GM21825 (cell line): ENCODE measurements around the gene FATE1.

Experiments used
- ATAC-seq: cut with Tn5 transposase; IDR thresholded peaks from one replicate; pipeline ENCODE4 v1.9.1; 2021; ENCODE audit warnings: mild to moderate bottlenecking, moderate library complexity; ENCODE audit not compliant: unreplicated experiment

FATE1 gene

DNA sequence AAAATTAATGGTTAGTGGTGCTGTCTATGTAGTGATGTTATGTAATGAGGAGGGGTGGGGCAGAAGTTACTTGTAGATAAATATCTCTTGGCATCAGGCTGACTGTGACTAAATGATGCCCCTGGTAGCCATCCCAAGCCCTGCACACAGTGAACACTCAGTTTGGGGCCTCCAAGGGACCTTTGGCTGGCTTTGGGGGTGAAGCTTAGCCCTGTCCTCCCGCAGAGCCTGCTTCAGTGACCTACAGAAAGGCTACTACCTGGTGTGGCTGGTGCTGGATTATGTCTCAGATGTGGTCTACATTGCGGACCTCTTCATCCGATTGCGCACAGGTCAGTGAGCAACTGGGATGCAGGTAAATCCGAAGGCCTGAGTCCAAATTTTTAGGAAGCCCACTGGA lies 26.5 kb downstream of the FATE1 start:
- no peak for ATAC-seq

GRCh38 chrX:151743651-151744470 lies 28.0 kb downstream of the FATE1 start:
- no peak for ATAC-seq

- ATAC-seq, result no peak
These were observed 29.8 kb downstream of the FATE1 start for GRCh38 chrX:151745651-151746050.

DNA sequence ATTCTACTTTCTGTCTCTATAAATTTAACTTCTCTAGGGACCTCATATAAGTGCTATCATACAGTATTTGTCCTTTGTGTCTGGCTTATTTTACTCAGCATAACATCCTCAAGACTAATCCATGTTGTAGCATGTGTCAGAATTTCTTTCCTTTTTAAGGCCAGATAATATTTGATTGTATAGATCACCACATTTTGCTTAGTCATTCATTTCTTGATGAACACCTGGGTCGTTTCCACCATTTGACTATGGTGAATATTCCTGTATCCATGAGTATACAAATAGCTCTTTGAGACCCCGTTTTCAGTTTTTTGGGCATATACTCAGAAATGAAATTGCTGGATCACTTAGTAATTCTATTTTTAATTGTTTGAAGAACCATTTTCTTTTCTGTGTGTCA lies 30.7 kb downstream of the FATE1 start:
- no peak for ATAC-seq

GRCh38 chrX:151750511-151750910 lies 34.7 kb downstream of the FATE1 start:
- no peak for ATAC-seq

DNA sequence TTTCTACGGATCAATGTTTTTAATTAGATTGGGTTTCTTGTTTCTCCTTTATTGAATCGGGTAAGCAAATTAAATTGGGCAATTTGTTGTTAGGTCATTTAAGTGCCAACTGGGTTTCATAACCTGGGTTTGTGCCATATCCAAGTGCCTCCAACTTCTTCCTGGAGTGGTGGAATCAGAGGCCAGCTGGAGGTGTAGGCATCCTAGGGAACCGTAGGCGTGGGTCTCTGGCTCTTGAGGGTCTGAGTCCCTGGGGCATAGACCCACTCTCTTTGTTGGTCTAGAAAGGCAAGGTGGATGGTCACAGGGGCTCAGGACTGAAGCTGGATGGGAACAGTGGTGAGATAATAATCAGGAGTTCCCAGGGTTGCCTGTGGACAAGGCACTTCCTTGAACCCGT lies 37.0 kb downstream of the FATE1 start:
- no peak for ATAC-seq

DNA sequence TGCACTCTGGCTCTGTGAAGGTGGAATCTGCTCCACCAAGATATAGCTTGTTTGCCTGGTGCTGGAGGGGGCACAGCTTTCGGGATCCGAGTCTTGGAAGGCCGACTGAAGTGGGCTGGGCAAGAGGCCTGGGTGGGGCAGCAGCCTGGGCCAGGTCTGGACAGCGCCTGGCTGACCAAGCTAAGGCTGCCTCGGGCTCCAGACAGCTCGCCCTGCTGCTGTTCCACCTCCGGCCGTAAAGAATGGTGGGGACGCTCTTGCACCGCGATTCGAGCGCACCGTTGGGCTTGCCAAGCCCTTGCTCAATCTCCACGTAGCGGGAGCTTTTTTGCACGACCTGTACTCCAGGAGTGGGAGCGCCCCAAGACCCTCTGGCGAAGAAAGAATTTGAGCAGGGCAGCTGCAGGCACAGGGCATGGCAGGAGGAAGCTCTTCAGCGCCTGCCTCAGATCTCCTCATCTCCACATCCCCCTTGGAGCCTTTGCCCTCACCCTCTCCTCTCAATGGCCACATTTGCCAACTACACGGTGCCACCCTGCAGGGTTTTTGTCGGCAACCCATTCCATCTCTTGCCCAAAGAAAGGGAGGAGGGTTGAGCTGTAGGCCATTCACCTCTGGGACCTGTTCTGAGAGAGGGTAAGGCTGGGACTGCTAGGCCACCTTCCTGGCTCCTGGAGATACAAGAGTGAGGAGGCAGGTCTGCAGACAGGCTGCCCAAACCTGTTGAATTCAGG lies 37.6 kb downstream of the FATE1 start:
- peak; percentile 77 for ATAC-seq

DNA sequence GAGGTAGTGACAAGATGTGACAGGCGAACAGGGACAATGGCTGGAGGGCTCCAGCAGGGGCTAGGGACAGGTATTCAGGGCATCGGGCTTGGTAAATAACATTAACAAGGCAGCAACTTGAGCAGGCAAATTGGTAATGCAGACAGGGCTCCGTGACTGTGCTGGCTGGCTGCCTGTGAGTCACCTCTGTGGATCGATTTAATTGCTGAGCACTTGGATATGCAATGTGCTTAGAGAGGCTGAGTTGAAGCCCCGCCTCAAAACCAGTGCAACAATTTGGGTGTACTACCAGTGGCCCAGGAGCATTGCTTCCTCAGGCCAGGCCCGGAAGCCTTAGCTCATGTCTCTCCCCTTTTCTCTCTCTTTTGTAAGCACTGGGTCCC lies 38.2 kb downstream of the FATE1 start:
- ATAC-seq, result no peak

GRCh38 chrX:151754641-151755215 lies 38.9 kb downstream of the FATE1 start:
- ATAC-seq, result no peak

DNA sequence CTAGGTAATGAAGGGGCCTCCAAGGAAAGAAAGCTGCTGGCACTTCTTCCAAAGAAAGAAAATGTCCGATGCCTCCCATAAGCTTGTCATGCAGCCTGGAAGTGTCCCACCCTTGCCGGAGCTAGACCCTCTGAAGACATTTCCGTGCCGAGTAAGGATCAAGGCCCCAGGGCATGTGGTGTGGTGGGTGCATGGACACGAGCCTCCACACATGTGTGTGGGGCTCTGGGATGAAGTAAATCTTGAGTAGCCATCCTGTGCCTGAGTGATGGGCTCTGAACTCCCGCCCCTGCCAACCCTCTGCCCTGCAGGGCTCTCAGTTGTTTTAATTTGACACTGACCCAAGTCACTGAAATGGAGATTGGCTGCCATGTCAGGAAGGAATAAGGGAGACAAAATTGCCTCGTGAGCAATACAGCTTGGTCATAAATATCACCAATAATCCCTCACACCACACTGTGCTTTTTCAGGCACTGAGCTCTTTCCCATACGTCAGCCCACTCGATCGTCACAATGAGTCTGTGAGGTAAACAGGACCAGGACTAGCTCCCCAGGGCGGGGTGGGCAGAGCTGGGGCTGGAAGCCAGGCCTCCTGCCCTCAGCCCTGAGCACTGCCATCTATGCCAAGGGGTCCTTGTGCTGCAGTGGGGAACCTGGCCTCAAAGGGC lies 43.3 kb downstream of the FATE1 start:
- no peak for ATAC-seq

- ATAC-seq, result no peak
These were observed 47.0 kb downstream of the FATE1 start for GRCh38 chrX:151762802-151763201.

DNA sequence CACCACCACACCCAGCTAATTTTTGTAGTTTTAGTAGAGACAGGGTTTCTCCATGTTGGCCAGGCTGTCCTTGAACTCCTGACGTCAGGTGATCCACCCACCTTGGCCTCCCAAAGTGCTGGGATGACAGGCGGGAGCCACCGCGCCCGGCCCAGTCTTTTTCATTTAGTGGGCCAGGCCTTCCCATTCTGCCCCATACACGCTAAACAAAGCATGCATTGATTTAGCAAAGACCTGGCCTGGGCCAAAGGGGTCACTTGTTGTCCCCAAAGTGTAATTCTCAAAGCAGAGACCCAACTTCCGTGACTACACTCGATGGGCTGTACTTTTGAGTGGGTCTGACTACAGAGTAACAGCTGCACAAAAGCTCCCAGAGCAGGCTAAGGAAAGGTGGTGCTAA lies 47.9 kb downstream of the FATE1 start:
- ATAC-seq, result no peak

DNA sequence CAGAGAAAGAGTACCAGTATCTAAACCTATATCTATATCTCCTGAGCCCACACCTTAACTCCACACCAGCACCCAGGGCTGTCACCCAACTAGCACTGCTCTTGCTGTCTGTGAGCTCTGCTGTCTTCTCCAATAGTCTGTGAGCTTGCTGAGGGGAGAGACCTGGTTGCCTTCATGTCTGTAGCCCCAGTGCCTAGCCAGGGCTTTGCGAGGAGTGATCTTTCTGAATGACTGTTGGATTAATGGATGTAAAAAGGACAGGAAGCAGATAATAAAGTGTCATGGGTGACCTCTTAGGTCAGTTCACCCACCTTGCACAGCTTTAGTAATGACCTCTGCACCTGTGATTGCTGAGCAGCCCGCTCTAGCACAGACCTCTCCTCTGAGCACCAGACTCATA lies 49.2 kb downstream of the FATE1 start:
- ATAC-seq, result no peak

DNA sequence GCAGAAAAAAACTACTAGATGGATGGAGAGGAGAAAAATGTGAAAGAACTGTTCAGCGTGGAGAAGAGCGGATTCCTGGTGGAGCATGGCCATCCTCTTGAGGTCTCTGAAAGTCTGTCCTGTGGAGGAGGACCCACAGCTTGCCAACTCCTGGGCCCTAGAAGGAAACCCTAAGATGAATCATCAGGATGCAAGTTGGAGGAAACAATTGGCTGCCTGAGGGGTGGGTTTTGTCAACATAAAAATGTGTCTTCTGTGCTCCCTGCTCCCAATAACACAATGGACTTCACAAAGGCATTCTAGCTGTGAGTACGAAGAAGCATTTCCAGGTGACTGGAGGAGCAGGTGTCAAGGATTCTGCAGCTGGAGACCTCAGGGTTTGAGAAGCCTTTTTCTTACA lies 55.9 kb downstream of the FATE1 start:
- ATAC-seq, result no peak
